Measurements from ENCODE around the gene USP31. TPM values are rescaled to one million over a fixed set of nuclear protein-coding genes. Genes with fewer than 3 reads are reported as not detected.

The USP31 gene
- total RNA-seq, 1 experiment from 2014 or later, result 6.7 TPM

- H2AFZ ChIP-seq (ENCODE audit: low read length), result no peak overlapping the region
- no peak for ATAC-seq
- POLR2A ChIA-PET (ENCODE audit: unreplicated experiment), result no interaction called here
Measured at GRCh38 chr16:23048164-23048563, 101.1 kb downstream of the USP31 start.

DNA sequence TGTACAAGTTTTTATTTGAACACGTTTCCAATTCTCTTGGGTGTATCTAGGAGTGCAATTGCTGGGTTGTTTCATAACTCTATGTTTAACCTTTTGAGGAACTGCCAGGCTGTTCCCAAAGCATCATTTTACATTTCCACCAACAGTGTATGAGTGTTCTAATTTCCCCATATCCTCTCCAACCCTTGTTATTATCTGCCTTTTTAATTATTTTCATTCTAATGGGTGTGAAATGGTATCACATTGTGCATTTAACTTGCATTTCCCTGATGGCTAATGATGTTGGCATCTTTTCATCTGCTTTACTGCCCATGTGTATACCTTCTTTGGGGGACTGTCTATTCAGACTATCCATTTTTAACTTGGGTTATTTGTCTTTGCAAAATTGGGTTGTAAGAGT lies 104.2 kb downstream of the USP31 start:
- no TSS peak for BruUV-seq (replicated peaks)
- no peaks in the 10 kb centered on the region for H3K79me2 ChIP-seq (ENCODE audit: low read length)
- H3K27ac ChIP-seq (ENCODE audit: low read length), result no peak overlapping the region
- H3F3A ChIP-seq (ENCODE audit: low read length, unreplicated experiment), result no peaks in the 10 kb centered on the region
- H3K4me1 ChIP-seq (ENCODE audit: insufficient read depth, low read length), result no peaks in the 10 kb centered on the region
- H2AFZ ChIP-seq (ENCODE audit: low read length), result no peak overlapping the region
- ChIA-PET CTCF (no interaction called here), POLR2A (ENCODE audit: unreplicated experiment) (no interaction called here)
- no peaks in the 10 kb centered on the region for H3K9me3 ChIP-seq (ENCODE audit: low read length)
- DNase-seq (no peak), ATAC-seq (no peak)
- intact Hi-C loops (cut with micrococcal nuclease), result no loop called here
- H3K9ac ChIP-seq (ENCODE audit: low read length), result no peak overlapping the region
- TF ChIP-seq, protein P1, sequence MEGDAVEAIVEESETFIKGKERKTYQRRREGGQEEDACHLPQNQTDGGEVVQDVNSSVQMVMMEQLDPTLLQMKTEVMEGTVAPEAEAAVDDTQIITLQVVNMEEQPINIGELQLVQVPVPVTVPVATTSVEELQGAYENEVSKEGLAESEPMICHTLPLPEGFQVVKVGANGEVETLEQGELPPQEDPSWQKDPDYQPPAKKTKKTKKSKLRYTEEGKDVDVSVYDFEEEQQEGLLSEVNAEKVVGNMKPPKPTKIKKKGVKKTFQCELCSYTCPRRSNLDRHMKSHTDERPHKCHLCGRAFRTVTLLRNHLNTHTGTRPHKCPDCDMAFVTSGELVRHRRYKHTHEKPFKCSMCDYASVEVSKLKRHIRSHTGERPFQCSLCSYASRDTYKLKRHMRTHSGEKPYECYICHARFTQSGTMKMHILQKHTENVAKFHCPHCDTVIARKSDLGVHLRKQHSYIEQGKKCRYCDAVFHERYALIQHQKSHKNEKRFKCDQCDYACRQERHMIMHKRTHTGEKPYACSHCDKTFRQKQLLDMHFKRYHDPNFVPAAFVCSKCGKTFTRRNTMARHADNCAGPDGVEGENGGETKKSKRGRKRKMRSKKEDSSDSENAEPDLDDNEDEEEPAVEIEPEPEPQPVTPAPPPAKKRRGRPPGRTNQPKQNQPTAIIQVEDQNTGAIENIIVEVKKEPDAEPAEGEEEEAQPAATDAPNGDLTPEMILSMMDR (conservative IDR thresholded peaks at IDR 0.05; ENCODE audit: low read depth, low read length), result no peak
- TF ChIP-seq EZH2 (IDR thresholded peaks at IDR 0.05; ENCODE audit: low read length, unreplicated experiment), result no peak
- no peak for TF ChIP-seq EZH2phosphoT487 (IDR thresholded peaks at IDR 0.05; ENCODE audit: borderline replicate concordance, low read length)
- H3K27me3 ChIP-seq (ENCODE audit: low read length), result peaks cover 14% of the 10 kb centered on the region; the same call in 1 of the 2 replicates
- no peaks in the 10 kb centered on the region for H3K9me2 ChIP-seq (replicated peaks; ENCODE audit: low read length)
- H3K4me3 ChIP-seq (ENCODE audit: low read length), result no peak overlapping the region
- H3K36me3 ChIP-seq (ENCODE audit: low read depth, low read length), result no peaks in the 10 kb centered on the region
- no peaks in the 10 kb centered on the region for H4K20me1 ChIP-seq (ENCODE audit: low read length)
- H3K4me2 ChIP-seq (ENCODE audit: low read length), result no peak overlapping the region

More at GRCh38 chr16:23048164-23048563, 101.1 kb downstream of the USP31 start:
- Histone ChIP-seq H3K27ac (ENCODE audit: low read length) (no peak overlapping the region), H3F3A (ENCODE audit: low read length, unreplicated experiment) (no peaks in the 10 kb centered on the region), H3K79me2 (ENCODE audit: low read length) (no peaks in the 10 kb centered on the region), H3K27me3 (ENCODE audit: low read length) (peaks cover 28% of the 10 kb centered on the region), H3K9me3 (ENCODE audit: low read length) (no peaks in the 10 kb centered on the region), H3K9ac (ENCODE audit: low read length) (no peak overlapping the region), H3K4me1 (ENCODE audit: insufficient read depth, low read length) (no peaks in the 10 kb centered on the region), H3K4me3 (ENCODE audit: low read length) (no peak overlapping the region), H3K4me2 (ENCODE audit: low read length) (no peak overlapping the region), H3K36me3 (ENCODE audit: low read depth, low read length) (no peaks in the 10 kb centered on the region), H4K20me1 (ENCODE audit: low read length) (no peaks in the 10 kb centered on the region), H3K9me2 (replicated peaks; ENCODE audit: low read length) (no peaks in the 10 kb centered on the region)
- BruUV-seq (replicated peaks), result no TSS peak
- intact Hi-C loops (cut with micrococcal nuclease), result no loop called here
- CTCF ChIA-PET, result no interaction called here
- peak; percentile 3 for DNase-seq
- no peak for TF ChIP-seq EZH2phosphoT487 (IDR thresholded peaks at IDR 0.05; ENCODE audit: borderline replicate concordance, low read length)
- TF ChIP-seq EZH2 (IDR thresholded peaks at IDR 0.05; ENCODE audit: low read length, unreplicated experiment), result no peak
- TF ChIP-seq, protein P1 (conservative IDR thresholded peaks at IDR 0.05; ENCODE audit: low read depth, low read length), result 0 out of 2 replicates have a peak, but pooled peaks have one; percentile 24

GRCh38 chr16:23040246-23040645 lies 109.0 kb downstream of the USP31 start:
- H3K9ac ChIP-seq (ENCODE audit: low read length), result no peak overlapping the region
- no peak overlapping the region for H2AFZ ChIP-seq (ENCODE audit: low read length)
- H3K79me2 ChIP-seq (ENCODE audit: low read length), result no peaks in the 10 kb centered on the region
- no peaks in the 10 kb centered on the region for H3K9me2 ChIP-seq (replicated peaks; ENCODE audit: low read length)
- no peaks in the 10 kb centered on the region for H3K9me3 ChIP-seq (ENCODE audit: low read length)
- DNase-seq, result no peak
- ChIA-PET CTCF (no interaction called here), POLR2A (ENCODE audit: unreplicated experiment) (no interaction called here)
- no peak overlapping the region for H3K4me2 ChIP-seq (ENCODE audit: low read length)
- H3K36me3 ChIP-seq (ENCODE audit: low read depth, low read length), result no peaks in the 10 kb centered on the region
- no peak overlapping the region for H3K4me3 ChIP-seq (ENCODE audit: low read length)
- intact Hi-C loops (cut with micrococcal nuclease), result no loop called here
- H3K27me3 ChIP-seq (ENCODE audit: low read length), result no peaks in the 10 kb centered on the region
- H4K20me1 ChIP-seq (ENCODE audit: low read length), result no peaks in the 10 kb centered on the region
- no peaks in the 10 kb centered on the region for H3K4me1 ChIP-seq (ENCODE audit: insufficient read depth, low read length)
- BruUV-seq (replicated peaks), result no TSS peak
- no peak for TF ChIP-seq EZH2phosphoT487 (IDR thresholded peaks at IDR 0.05; ENCODE audit: borderline replicate concordance, low read length)
- no peak for TF ChIP-seq EZH2 (IDR thresholded peaks at IDR 0.05; ENCODE audit: low read length, unreplicated experiment)
- TF ChIP-seq, protein P1 (conservative IDR thresholded peaks at IDR 0.05; ENCODE audit: low read depth, low read length), result no peak
- no peak for ATAC-seq
- H3F3A ChIP-seq (ENCODE audit: low read length, unreplicated experiment), result no peaks in the 10 kb centered on the region
- H3K27ac ChIP-seq (ENCODE audit: low read length), result no peak overlapping the region
